ENCODE results near the gene SLC9A8. TPM values are rescaled to one million over a fixed set of nuclear protein-coding genes. Genes with fewer than 3 reads are reported as not detected.
A peak's percentile ranks its signal among the peaks of the same experiment; 100 is the strongest.

The SLC9A8 gene
- polyA plus RNA-seq, 2 of the 4 experiments (the other 2 are of a cell fraction): 5.0 to 7.9 TPM

DNA sequence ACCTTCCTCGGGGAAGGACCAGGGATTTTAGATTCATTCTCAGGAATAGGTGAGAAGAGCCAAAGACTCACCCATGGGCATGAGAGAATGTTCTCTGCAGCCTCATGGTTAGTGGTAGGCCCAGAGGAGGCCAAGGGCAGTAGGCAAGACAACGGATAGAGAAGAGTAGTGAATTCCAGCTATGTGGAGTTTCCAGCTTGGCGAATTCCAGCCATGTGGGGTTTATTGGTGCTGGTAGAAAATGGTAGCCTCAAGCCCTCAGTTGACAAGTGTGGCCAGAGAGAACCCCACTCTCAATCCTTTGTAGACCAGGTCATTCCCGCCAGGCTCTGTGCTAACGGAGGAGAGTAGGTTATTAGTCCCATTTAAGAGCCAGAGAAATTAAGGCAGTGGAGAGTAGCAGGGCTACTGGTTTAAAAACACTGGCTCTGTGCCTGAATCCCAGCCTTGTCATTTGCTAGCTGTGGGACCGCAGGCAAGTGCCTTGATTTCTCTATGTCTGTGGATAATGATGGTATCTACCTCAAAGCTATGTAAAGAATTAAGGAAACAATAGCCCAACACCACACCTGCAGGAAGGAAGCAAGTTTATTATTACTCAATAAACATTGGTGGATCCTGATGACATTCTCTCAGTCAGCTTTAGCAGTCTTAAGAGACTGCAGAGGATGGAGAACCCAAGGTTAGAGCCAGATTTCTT, 2.0 kb upstream of the SLC9A8 start:
- ChIA-PET POLR2A (no interaction called here), CTCF (interaction anchor here (0.7 to 2.5 kb wide), 9 partner anchors 35 to 215 kb away, joined by 3 to 13 read pairs (median 4); partner anchors contain the start of gene B4GALT5)
- DNase-seq (ENCODE audit: low read depth in 1 of 2, low spot score in 1 of 2) (no peak), ATAC-seq (no peak), FAIRE-seq (no peak)
- Histone ChIP-seq H3K27ac (peak overlapping the region in 1 of 2 experiments; percentile 96; a peak in 3 of 6 replicates), H3K4me2 (no peak overlapping the region), H3K9me3 (no peaks in the 10 kb centered on the region), H3K4me3 (no peak overlapping the region), H3K4me1 (peaks cover 24% of the 10 kb centered on the region)
- 91% methylated on average over 6 of the region's 6 CpGs for WGBS (ENCODE audit: missing lambda C conversion rate)
- TF ChIP-seq FOXS1 (CRISPR knock-in tag; IDR thresholded peaks at IDR 0.05): no peak
- TF ChIP-seq RFX5 (IDR thresholded peaks at IDR 0.05): no peak

DNA sequence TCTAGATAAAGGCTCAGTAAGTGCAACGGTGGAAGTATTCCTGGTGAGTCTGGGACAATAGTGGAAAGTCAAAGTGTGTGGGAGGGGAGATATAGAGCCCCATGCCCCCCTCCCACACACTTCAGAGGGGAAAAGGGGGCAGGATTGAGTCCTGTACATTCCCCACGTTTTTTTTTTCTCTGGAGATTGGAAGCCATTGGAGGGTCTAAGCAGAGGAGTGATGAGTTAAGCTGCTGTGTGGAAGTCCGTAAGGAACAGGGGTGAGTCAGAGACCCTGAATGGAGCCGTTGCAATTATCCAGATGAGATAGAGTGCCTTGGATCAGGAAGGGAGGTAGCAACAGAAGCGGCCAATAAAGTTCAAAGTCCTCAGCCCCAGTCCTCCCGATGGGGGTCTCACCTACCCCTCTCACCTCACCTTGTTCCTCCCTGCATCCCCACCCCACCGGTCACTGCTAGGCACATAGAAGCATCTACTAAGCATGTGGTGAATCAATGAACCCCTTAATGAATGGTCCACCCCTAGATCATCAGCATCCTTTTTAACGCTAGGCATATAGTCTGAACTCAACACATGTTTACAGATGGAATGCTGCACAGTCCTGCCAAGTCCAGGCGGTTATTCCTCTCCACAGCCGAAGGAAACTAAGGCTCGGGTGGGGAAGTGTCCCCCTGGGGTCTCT, 662 bp upstream of the SLC9A8 start:
- WGBS (ENCODE audit: missing lambda C conversion rate): 38% methylated on average over 11 of the region's 11 CpGs
- H3K4me3 ChIP-seq: peak overlapping the region; percentile 86
- 0 out of 2 replicates have a peak, but pooled peaks have one; percentile 10 for TF ChIP-seq TP53 (CRISPR knock-in tag; IDR thresholded peaks at IDR 0.05)
- TF ChIP-seq, protein P1, sequence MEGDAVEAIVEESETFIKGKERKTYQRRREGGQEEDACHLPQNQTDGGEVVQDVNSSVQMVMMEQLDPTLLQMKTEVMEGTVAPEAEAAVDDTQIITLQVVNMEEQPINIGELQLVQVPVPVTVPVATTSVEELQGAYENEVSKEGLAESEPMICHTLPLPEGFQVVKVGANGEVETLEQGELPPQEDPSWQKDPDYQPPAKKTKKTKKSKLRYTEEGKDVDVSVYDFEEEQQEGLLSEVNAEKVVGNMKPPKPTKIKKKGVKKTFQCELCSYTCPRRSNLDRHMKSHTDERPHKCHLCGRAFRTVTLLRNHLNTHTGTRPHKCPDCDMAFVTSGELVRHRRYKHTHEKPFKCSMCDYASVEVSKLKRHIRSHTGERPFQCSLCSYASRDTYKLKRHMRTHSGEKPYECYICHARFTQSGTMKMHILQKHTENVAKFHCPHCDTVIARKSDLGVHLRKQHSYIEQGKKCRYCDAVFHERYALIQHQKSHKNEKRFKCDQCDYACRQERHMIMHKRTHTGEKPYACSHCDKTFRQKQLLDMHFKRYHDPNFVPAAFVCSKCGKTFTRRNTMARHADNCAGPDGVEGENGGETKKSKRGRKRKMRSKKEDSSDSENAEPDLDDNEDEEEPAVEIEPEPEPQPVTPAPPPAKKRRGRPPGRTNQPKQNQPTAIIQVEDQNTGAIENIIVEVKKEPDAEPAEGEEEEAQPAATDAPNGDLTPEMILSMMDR (IDR thresholded peaks at IDR 0.05): no peak
- no peaks in the 10 kb centered on the region for H3K9me3 ChIP-seq
- H3K4me1 ChIP-seq: peaks cover 22% of the 10 kb centered on the region
- peak; percentile 28 to 37; a peak in 4 of 6 replicates for ATAC-seq
- no peak for FAIRE-seq
- peak overlapping the region; percentile 96 to 99 for H3K27ac ChIP-seq
- no peak for DNase-seq (ENCODE audit: low read depth in 1 of 2, low spot score in 1 of 2)
- ChIA-PET CTCF (interaction anchor here (0.8 to 2.5 kb wide), 10 partner anchors 10 to 216 kb away, joined by 3 to 13 read pairs (median 5); partner anchors contain the start of gene B4GALT5), POLR2A (interaction anchor here (0.7 to 2.2 kb wide), 10 partner anchors 14 to 136 kb away, joined by 3 to 15 read pairs (median 5); no protein-coding TSS in a partner anchor)
- H3K4me2 ChIP-seq: peak overlapping the region; percentile 87

DNA sequence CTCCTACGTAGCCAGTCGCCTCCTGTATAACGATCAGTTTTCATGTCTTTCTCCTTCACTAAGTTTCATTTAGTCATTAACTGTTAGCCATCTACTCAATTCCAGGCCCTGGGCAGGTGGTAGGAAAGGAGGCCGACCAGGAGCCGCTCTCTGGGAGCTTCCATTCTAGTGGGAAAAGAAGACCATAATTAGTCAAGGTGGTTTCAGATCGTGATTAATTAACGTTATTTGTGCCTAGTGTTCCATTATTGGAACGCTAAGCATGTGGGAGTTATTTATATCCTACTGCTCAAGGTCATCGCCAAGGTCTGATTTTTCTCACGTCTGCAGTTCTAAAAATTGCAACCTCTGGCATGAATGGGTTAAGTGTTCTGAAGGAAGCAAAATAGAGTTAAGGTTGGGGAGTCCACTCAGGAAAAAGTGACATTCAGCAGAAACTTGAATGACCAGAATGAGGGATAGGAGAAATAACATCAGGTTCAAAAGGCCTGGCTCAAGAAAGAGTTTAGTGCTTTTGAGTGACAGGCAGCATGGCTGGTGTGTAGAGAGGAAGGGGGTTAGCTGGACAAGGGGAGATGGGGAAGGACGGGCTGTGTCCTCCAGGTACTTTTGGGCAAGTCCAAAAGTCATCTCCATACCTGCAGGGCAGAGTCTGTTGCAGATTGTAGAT, 812 bp downstream of the SLC9A8 start:
- H3K9me3 ChIP-seq: no peaks in the 10 kb centered on the region
- peak overlapping the region; percentile 87 for H3K4me2 ChIP-seq
- CTCF ChIA-PET: interaction anchor here (0.5 to 3.0 kb wide), 12 partner anchors 8 to 1428 kb away, joined by 3 to 10 read pairs (median 3); no protein-coding TSS in a partner anchor
- DNase-seq (ENCODE audit: low read depth in 1 of 2, low spot score in 1 of 2) (no peak), ATAC-seq (no peak), FAIRE-seq (no peak)
- peak overlapping the region; percentile 86 for H3K4me3 ChIP-seq
- WGBS (ENCODE audit: missing lambda C conversion rate): 7% methylated on average over 11 of the region's 11 CpGs
- H3K4me1 ChIP-seq: peaks cover 19% of the 10 kb centered on the region
- POLR2A ChIA-PET: interaction anchor here (0.6 to 2.2 kb wide), 16 partner anchors 8 to 198 kb away, joined by 3 to 15 read pairs (median 5); no protein-coding TSS in a partner anchor
- peak overlapping the region; percentile 96 to 99 for H3K27ac ChIP-seq
- TF ChIP-seq BHLHE40 (IDR thresholded peaks at IDR 0.05; ENCODE audit: low read depth, low read length): no peak
- no peak for TF ChIP-seq CHD2 (IDR thresholded peaks at IDR 0.05; ENCODE audit: low read length, partially characterized antibody)
- TF ChIP-seq NR3C1 (IDR thresholded peaks at IDR 0.05): no peak

DNA sequence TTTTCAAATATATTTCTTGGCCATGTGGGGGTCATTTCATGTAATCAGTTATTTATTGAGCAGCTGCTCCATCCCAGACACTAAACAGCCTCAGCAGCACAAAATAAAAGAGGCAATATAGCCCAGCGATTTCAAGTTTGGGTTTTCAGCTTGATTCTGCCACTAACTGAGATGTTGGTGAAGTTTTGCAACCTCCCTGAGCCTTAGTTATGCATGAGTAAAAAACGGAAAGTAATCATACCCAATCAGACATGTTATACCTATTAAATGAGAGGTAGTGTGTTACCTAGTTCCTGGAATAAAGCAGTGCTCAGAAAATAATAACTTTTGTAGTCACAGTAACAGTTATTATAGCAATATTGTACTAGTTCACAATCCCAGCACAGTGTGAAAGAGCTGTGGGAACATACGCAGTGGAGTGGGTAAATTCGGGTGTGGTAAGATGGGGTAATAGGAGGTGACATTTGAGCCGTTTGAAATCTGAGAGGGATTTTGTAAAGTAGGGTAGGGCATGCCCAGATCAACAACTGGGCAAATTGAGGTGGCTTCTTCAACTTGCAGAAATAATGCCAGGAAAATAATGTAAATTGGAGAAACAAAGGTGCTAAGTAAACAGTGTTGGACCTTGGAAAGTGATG, 1.5 kb downstream of the SLC9A8 start:
- CTCF ChIA-PET: interaction anchor here (0.5 to 3.0 kb wide), 5 partner anchors 13 to 1427 kb away, joined by 3 to 10 read pairs (median 4); no protein-coding TSS in a partner anchor
- 50% methylated on average over 5 of the region's 5 CpGs for WGBS (ENCODE audit: missing lambda C conversion rate)
- no peak for DNase-seq (ENCODE audit: low read depth in 1 of 2, low spot score in 1 of 2)

DNA sequence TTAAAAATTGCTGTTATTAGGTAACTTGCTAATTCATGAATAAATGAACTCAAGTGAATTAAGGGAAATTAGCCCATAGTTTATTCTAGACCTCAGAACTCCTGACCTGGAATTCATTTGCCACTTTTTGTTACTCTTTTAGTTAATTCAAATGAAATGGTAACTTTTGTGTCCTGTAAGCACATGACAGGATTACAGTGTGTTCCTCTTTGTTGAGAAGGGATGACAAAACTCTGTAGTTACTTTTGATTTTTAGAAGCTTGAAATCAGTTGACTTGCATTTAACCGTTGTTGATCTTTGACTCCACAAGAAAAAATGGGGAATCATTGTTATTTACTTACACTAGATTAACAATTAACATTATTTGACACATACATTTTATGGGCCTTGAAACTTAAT, 6.2 kb downstream of the SLC9A8 start:
- no peak overlapping the region for H3K4me3 ChIP-seq
- FAIRE-seq: no peak
- H3K4me2 ChIP-seq: no peak overlapping the region
- 84% methylated on average over 1 of the region's 1 CpG for WGBS (ENCODE audit: missing lambda C conversion rate)
- H3K4me1 ChIP-seq: peaks cover 30% of the 10 kb centered on the region
- DNase-seq (ENCODE audit: low read depth in 1 of 2, low spot score in 1 of 2): no peak
- CTCF ChIA-PET: no interaction called here
- TF ChIP-seq RARB (CRISPR knock-in tag; IDR thresholded peaks at IDR 0.05): no peak
- no peak for TF ChIP-seq RCOR1 (IDR thresholded peaks at IDR 0.05; ENCODE audit: low read depth, low read length)
- TF ChIP-seq, protein P2, sequence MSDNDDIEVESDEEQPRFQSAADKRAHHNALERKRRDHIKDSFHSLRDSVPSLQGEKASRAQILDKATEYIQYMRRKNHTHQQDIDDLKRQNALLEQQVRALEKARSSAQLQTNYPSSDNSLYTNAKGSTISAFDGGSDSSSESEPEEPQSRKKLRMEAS (IDR thresholded peaks at IDR 0.05): no peak
- TF ChIP-seq, protein P3, sequence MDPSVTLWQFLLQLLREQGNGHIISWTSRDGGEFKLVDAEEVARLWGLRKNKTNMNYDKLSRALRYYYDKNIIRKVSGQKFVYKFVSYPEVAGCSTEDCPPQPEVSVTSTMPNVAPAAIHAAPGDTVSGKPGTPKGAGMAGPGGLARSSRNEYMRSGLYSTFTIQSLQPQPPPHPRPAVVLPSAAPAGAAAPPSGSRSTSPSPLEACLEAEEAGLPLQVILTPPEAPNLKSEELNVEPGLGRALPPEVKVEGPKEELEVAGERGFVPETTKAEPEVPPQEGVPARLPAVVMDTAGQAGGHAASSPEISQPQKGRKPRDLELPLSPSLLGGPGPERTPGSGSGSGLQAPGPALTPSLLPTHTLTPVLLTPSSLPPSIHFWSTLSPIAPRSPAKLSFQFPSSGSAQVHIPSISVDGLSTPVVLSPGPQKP (IDR thresholded peaks at IDR 0.05; ENCODE audit: low read depth, low read length): no peak
- no peak for TF ChIP-seq CBX8 (IDR thresholded peaks at IDR 0.05)
- no peak for TF ChIP-seq ZSCAN20 (CRISPR knock-in tag; IDR thresholded peaks at IDR 0.05)
- TF ChIP-seq KDM5A (IDR thresholded peaks at IDR 0.05): no peak
- no peak for TF ChIP-seq FOSB (CRISPR knock-in tag; IDR thresholded peaks at IDR 0.05)
- ATAC-seq: no peak
- peaks cover 5% of the 10 kb centered on the region; the same call in 1 of the 3 replicates for H3K9me3 ChIP-seq
- POLR2A ChIA-PET: no interaction called here
- no peak overlapping the region for H3K27ac ChIP-seq

More for the DNA sequence above, 1.5 kb downstream of the SLC9A8 start:
- H3K4me2 ChIP-seq: peak overlapping the region; percentile 87
- peaks cover 19% of the 10 kb centered on the region for H3K4me1 ChIP-seq
- POLR2A ChIA-PET: interaction anchor here (1.6 to 2.2 kb wide), 3 partner anchors 24 to 128 kb away, joined by 5 to 15 read pairs (median 5); no protein-coding TSS in a partner anchor
- ATAC-seq (no peak), FAIRE-seq (no peak)
- H3K4me3 ChIP-seq: peak overlapping the region; percentile 86; the same call in 2 of the 3 replicates
- no peak for TF ChIP-seq ZSCAN20 (CRISPR knock-in tag; IDR thresholded peaks at IDR 0.05)
- no peak for TF ChIP-seq PHF8 (IDR thresholded peaks at IDR 0.05; ENCODE audit: borderline replicate concordance, low read depth)
- H3K9me3 ChIP-seq: no peaks in the 10 kb centered on the region; the same call in 2 of the 3 replicates
- H3K27ac ChIP-seq: peak overlapping the region; percentile 96 to 99
